Stimulated activated CD4-positive, alpha-beta T cell treated with anti-CD3 and anti-CD28 coated beads, Interleukin-15, amount 100 ng/mL, for 1 hour (primary cell): ENCODE data around the gene TBC1D10B.

Experiments used
- DNase-seq, 2 donors: peaks; one replicate each; pipeline ENCODE4 v3.0.0-alpha.2; 2020; ENCODE audit warnings: low read depth in 1 of 2, low spot score in 1 of 2

Gene TBC1D10B

GRCh38 chr16:30374538-30374937, 4.2 kb upstream of the TBC1D10B start, which contains the start of gene MYL11:
Gene MYL11 (plus strand): TSS chr16:30374802. CDS start chr16:30374858, 56 bp downstream.
- no peak for DNase-seq

- DNase-seq: no peak
Observed at GRCh38 chr16:30372725-30373124, 2.4 kb upstream of the TBC1D10B start.

- DNase-seq: no peak
Observed at GRCh38 chr16:30372038-30372712, 1.9 kb upstream of the TBC1D10B start.

DNA sequence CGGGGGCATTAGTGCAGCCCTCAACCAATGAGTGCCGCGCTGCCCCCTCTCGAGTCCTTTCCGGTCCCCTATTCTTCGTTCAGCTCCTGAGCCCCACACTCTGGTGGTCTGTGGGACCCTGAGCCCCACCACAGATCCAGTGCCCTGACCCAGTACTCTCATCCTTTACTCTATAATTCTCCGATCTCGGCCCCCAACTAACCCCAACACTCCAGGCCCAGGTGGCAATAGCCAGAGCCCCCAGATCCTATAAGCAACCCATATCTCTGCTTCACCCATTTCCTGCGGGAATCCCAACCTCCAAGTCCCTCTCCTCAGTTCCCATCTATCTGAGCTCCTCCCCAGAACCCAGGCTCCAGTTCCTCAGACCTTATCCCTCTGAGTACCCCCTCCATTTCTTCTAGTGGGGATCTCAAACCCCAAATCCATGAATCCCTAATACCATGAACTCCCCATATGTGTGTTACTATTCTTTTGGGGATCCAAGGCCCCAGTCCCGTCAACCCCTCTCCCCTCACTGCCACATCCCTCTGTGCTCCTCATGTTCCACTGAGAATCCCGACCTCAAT, 1.0 kb upstream of the TBC1D10B start:
- no peak for DNase-seq

DNA sequence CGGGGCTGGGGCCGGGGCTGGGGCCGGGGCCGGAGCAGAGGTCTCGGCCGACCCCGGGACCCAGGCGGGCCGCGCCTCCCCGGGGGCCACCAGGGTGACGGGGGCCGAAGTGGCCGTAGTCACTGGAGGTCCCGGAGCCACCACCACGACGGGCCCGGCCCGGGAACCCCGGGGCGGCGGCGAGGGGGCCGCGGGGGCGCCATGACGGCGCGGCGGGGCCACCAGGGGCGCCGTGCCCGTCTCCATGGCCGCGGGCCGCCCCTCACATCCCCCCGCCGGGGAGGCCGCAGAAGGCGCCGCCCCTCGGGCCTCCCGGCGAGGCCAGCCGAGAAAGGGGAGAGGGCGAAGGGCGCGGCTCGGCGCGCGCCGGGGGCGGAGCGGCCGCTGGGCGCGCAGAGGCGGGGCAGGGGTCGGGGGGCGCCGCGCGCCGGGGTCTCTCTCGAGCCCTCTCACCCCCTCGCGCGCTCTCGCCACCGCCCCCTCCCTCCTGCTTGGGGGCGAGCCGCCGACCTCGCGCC, 297 bp downstream of the TBC1D10B start:
- DNase-seq: no peak

- no peak for DNase-seq
Observed at GRCh38 chr16:30369091-30369937, 980 bp downstream of the TBC1D10B start.

DNA sequence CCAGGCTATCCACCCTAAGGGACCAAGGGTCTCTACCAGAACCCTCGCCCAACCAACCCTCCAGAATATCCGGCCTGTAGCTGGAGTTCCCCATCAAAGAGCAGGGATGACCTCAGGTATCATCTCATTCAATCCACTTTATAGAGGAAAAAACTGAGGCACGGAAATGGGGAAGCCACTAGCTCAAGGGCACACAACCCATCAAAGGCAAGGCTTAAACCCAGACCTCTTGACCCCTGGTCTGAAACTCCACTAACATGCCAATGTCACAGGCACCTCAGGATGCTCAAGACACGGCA, 1.6 kb downstream of the TBC1D10B start:
- no peak for DNase-seq

- no peak for DNase-seq
Observed at GRCh38 chr16:30368122-30368791, 2.0 kb downstream of the TBC1D10B start.

- no peak for DNase-seq
Observed at GRCh38 chr16:30367349-30368009, 2.8 kb downstream of the TBC1D10B start.

- no peak for DNase-seq
Observed at GRCh38 chr16:30366511-30366910, 3.8 kb downstream of the TBC1D10B start.

DNA sequence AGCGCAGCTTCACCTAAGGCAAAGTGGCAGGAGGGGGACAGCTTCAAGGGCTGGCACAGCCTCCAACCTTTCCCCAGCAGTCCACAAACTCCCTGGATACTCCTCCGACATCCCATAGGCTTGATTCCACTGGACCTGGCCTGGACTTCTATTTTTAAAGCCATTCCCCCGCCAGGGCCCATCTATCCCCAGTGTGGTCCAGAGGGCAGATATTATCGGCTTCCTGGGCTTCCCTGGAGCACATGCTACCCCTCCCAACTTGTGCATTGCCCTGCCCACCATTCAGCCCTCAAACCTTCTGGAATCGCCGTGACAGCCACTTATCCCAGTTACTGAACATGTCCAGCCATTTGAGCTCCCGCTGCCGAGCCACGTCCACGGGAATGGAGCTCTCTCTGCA, 5.1 kb downstream of the TBC1D10B start:
- no peak for DNase-seq

- DNase-seq: no peak
Observed at GRCh38 chr16:30361180-30361579, 9.1 kb downstream of the TBC1D10B start.

DNA sequence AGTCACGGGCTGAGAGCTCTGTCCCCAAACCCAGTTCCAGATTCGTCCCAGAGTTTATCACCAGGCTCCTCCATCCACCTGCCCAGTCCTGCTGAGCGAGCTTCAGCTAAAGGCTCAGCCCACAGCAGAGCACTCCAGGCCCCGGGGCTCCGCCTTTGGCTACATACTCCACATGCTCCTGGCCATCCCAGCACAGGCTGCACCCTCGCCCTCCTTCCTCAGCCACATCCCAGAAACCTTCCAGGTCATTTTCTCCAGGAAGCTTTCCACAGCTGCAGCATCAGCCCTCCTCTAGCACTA, 10.5 kb downstream of the TBC1D10B start:
- no peak for DNase-seq

DNA sequence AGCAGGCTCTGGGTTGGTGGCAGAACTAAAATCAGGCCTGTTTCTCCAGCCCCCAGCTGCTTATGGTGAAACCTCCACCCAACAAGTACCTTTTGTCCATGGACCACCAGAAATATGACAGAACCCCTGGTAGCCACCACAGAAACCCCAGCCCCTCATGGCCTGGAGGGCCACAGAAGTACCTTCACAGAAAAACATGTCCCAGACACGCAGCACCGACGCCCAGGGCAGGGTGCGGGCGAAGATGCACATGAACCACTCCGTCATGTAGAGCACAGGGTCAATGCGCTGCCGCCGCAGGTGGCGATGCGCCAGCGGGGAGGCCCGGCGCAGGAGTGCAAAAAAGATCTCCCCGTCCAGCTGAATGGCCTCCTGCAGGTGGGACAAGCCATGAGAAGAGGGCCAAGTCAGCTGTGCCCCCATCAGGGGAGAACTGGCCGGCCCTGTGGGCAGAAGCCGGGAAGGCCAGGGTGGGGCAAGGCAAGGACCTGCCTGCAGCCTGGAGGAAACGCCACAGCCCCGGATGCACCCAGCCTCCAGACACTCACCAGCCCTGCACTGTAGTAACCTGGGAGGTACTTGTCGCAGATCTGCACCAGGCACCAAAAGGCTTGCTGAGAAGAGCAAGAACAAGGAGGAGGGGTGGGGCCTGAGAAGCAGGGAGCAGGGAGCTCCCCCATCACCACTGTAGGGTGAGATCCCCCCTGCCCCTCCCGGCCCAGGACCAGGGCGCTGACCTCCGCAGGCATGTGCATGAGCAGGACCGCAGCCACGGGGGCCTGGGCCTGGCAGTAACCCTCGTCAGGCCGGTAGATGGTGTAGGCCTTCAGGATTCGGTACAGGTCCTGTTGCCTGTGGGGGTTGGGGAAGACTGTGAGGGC, 11.1 kb downstream of the TBC1D10B start:
- DNase-seq: no peak

- DNase-seq: no peak
Observed at GRCh38 chr16:30358577-30358936, 11.7 kb downstream of the TBC1D10B start.

- no peak for DNase-seq
Observed at GRCh38 chr16:30357715-30358576, 12.3 kb downstream of the TBC1D10B start.

DNA sequence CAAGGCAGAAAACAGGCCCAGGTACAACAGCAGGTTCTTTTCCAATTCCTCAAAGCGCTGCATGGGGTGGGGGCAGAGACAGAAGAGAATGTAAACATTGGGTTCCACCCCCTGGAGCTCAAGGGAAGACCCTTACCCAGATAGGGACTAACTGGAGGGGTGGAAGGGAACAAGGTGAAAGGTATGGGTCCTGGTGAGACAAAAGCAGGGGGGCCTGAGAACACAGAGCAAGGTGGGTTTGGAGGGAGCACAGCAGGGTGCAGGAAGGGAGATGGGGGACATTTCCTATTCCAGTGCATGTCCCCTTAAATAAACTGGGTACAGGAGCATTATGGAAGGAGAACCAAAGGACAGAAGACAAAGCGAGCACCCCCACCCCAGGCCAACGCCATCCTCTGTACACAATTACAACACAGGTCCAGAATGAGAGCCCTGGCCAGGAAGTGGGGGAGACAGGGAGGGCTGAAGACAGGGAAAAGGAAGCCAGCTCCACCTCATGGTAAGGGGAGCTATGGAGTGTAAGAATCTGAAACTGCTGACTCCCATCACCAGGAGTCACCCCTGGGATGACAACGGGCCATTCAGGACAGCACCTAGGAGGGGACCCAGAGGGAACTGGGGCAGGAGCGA, 13.1 kb downstream of the TBC1D10B start:
- no peak for DNase-seq

- no peak for DNase-seq
Observed at GRCh38 chr16:30356401-30357084, 13.8 kb downstream of the TBC1D10B start.
